ENCODE data around the gene WDR64.

The WDR64 gene

DNA sequence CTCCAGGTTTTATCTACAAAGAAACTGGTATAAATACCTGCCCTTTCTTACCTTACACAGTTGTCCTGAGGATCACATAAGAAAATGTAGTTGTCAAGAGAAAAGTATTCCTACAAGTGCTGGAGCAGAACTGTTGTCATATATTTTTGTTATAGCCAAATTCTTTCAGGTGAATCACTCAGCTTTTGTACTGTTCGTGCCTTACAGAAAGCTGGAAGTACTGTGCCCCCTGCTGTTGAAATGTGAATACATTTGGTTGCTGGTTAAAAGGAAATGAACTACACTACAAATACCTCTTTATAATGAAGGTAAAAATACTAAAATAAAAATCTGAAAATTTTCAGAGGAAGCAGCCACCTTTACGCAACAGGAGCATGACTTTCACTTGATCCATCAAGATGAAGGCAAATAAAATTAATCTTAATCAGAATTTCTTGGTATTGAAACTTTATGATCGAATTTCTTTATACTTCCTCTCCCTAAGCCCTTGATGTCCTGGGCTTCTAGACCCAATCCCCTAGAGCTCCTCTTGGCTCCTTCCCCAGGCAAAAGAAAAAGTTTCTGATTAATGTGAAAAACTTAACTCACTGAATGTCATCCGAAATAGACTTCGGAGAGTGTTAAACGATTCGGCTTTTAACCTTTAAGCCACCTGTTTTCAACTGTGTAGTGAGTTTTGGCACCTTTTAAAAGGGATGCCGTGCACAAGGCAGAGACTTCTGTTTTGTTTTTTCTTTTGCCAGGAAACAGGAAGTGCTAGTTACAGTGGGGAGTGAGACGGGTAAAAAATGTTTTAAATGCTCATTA is 24.4 kb upstream of the WDR64 start:
- H3K23ac ChIP-seq (ENCODE audit: low read depth, low read length, poor library complexity), result no peak overlapping the region
- H2AK5ac ChIP-seq (ENCODE audit: low read depth, low read length), result no peak overlapping the region
- H3K4me1 ChIP-seq (ENCODE audit: control insufficient read depth in 2 of 2, insufficient read depth in 1 of 2, low read depth in 1 of 2, low read length in 2 of 2), result no peaks in the 10 kb centered on the region
- no peak overlapping the region for H3K4me3 ChIP-seq (ENCODE audit: low read length in 2 of 2)
- no peak overlapping the region for H2AFZ ChIP-seq (ENCODE audit: low read length)
- H4K8ac ChIP-seq (ENCODE audit: low read depth, low read length), result no peak overlapping the region
- no CpG with 5 or more reads among the region's 9 CpGs for WGBS, 2 donors (ENCODE audit: extremely low coverage in 2 of 2, insufficient read length in 2 of 2, insufficient replicate concordance in 1 of 2)
- H3K27ac ChIP-seq (replicated peaks; ENCODE audit: low read length), result no peak overlapping the region
- peaks cover 0 to 6% of the 10 kb centered on the region in 2 donors for H3K9me3 ChIP-seq (replicated peaks in 1 of 2; ENCODE audit: control insufficient read depth in 2 of 2, insufficient read depth in 1 of 2, low read depth in 1 of 2, low read length in 2 of 2)
- H2BK5ac ChIP-seq (ENCODE audit: low read length), result no peak overlapping the region
- no peak overlapping the region for H3K14ac ChIP-seq (ENCODE audit: low read length)
- peaks cover 2% of the 10 kb centered on the region for H3K79me1 ChIP-seq (ENCODE audit: low read depth, low read length)
- H2BK15ac ChIP-seq (ENCODE audit: low read length), result no peak overlapping the region
- no peak overlapping the region for H3K4me2 ChIP-seq (ENCODE audit: insufficient read depth, low read length, poor library complexity, severe bottlenecking)
- no peak overlapping the region for H3K4ac ChIP-seq (ENCODE audit: low read length)
- H2BK120ac ChIP-seq (ENCODE audit: low read depth, low read length), result no peak overlapping the region
- no peak overlapping the region for H4K91ac ChIP-seq (ENCODE audit: low read depth, low read length, poor library complexity)
- no peak overlapping the region for H3K9ac ChIP-seq (ENCODE audit: low read depth, low read length, poor library complexity)
- H3K27me3 ChIP-seq (ENCODE audit: control insufficient read depth in 3 of 3, insufficient read depth in 3 of 3, low read depth in 1 of 3, low read length in 3 of 3), result no peaks in the 10 kb centered on the region
- DNase-seq (ENCODE audit: low spot score), result no peak
- no peak overlapping the region for H2BK12ac ChIP-seq (ENCODE audit: low read length)
- no peak overlapping the region for H3K18ac ChIP-seq (ENCODE audit: low read length)
- H3K36me3 ChIP-seq (replicated peaks in 1 of 2; ENCODE audit: control insufficient read depth in 2 of 2, insufficient read depth in 2 of 2, low read length in 2 of 2), result peaks cover 0 to 54% of the 10 kb centered on the region in 2 donors

DNA sequence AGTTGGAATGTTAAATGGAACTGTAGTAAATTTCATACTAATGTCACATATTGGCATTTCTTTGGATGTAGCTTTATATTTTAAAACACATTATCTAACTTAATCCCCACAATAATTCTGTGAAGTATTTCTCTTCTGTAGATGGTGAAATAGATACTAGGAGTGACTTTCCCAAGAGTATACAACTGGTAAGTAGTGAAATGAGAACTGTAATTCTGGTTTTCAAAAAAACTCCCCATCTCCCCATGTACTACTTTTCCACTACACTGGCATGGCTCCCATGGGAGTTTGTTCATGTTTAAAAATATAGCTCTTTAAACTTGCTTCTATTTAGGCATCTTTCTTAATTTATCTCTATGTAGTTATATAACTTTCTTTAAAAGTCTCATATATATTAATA is 22.1 kb upstream of the WDR64 start:
- Histone ChIP-seq H4K8ac (ENCODE audit: low read depth, low read length) (no peak overlapping the region), H3K4me2 (ENCODE audit: insufficient read depth, low read length, poor library complexity, severe bottlenecking) (no peak overlapping the region), H3K14ac (ENCODE audit: low read length) (no peak overlapping the region), H3K9me3 (replicated peaks in 1 of 2; ENCODE audit: control insufficient read depth in 2 of 2, insufficient read depth in 1 of 2, low read depth in 1 of 2, low read length in 2 of 2) (peaks cover 0 to 17% of the 10 kb centered on the region in 2 donors), H2BK5ac (ENCODE audit: low read length) (no peak overlapping the region), H2AFZ (ENCODE audit: low read length) (no peak overlapping the region), H2BK12ac (ENCODE audit: low read length) (no peak overlapping the region), H2BK15ac (ENCODE audit: low read length) (no peak overlapping the region), H3K79me1 (ENCODE audit: low read depth, low read length) (peaks cover 3% of the 10 kb centered on the region), H2AK5ac (ENCODE audit: low read depth, low read length) (no peak overlapping the region), H3K27me3 (ENCODE audit: control insufficient read depth in 3 of 3, insufficient read depth in 3 of 3, low read depth in 1 of 3, low read length in 3 of 3) (no peaks in the 10 kb centered on the region), H3K4ac (ENCODE audit: low read length) (no peak overlapping the region), H3K9ac (ENCODE audit: low read depth, low read length, poor library complexity) (no peak overlapping the region), H3K18ac (ENCODE audit: low read length) (no peak overlapping the region), H3K27ac (replicated peaks; ENCODE audit: low read length) (no peak overlapping the region), H3K4me1 (ENCODE audit: control insufficient read depth in 2 of 2, insufficient read depth in 1 of 2, low read depth in 1 of 2, low read length in 2 of 2) (no peaks in the 10 kb centered on the region), H3K23ac (ENCODE audit: low read depth, low read length, poor library complexity) (no peak overlapping the region), H4K91ac (ENCODE audit: low read depth, low read length, poor library complexity) (no peak overlapping the region), H3K36me3 (replicated peaks in 1 of 2; ENCODE audit: control insufficient read depth in 2 of 2, insufficient read depth in 2 of 2, low read length in 2 of 2) (peaks cover 4 to 75% of the 10 kb centered on the region in 2 donors), H3K4me3 (ENCODE audit: low read length in 2 of 2) (no peak overlapping the region), H2BK120ac (ENCODE audit: low read depth, low read length) (no peak overlapping the region)
- DNase-seq (ENCODE audit: low spot score), result no peak

GRCh38 chr1:241630476-241630875 is 21.6 kb upstream of the WDR64 start:
- Histone ChIP-seq H2BK120ac (ENCODE audit: low read depth, low read length) (no peak overlapping the region), H2AFZ (ENCODE audit: low read length) (no peak overlapping the region)
- no CpG with 5 or more reads among the region's 1 CpG for WGBS, 2 donors (ENCODE audit: extremely low coverage in 2 of 2, insufficient read length in 2 of 2, insufficient replicate concordance in 1 of 2)

GRCh38 chr1:241630899-241631298 is 21.2 kb upstream of the WDR64 start:
- DNase-seq (ENCODE audit: low spot score), result no peak
- WGBS, 2 donors (ENCODE audit: extremely low coverage in 2 of 2, insufficient read length in 2 of 2, insufficient replicate concordance in 1 of 2), result 100% methylated on average over 2 of the region's 2 CpGs
- no peak overlapping the region for H3K23ac ChIP-seq (ENCODE audit: low read depth, low read length, poor library complexity)
- no peak overlapping the region for H3K4me3 ChIP-seq (ENCODE audit: low read length in 2 of 2)
- no peak overlapping the region for H3K18ac ChIP-seq (ENCODE audit: low read length)
- H2AFZ ChIP-seq (ENCODE audit: low read length), result no peak overlapping the region
- peaks cover 3% of the 10 kb centered on the region for H3K79me1 ChIP-seq (ENCODE audit: low read depth, low read length)
- H3K36me3 ChIP-seq (replicated peaks in 1 of 2; ENCODE audit: control insufficient read depth in 2 of 2, insufficient read depth in 2 of 2, low read length in 2 of 2), result peaks cover 8 to 79% of the 10 kb centered on the region in 2 donors
- no peak overlapping the region for H2BK15ac ChIP-seq (ENCODE audit: low read length)
- no peak overlapping the region for H2BK12ac ChIP-seq (ENCODE audit: low read length)
- no peak overlapping the region for H2BK120ac ChIP-seq (ENCODE audit: low read depth, low read length)
- no peak overlapping the region for H4K8ac ChIP-seq (ENCODE audit: low read depth, low read length)
- H2BK5ac ChIP-seq (ENCODE audit: low read length), result no peak overlapping the region
- no peak overlapping the region for H3K4ac ChIP-seq (ENCODE audit: low read length)
- no peak overlapping the region for H3K14ac ChIP-seq (ENCODE audit: low read length)
- no peak overlapping the region for H3K9ac ChIP-seq (ENCODE audit: low read depth, low read length, poor library complexity)
- H3K4me2 ChIP-seq (ENCODE audit: insufficient read depth, low read length, poor library complexity, severe bottlenecking), result no peak overlapping the region
- H3K27ac ChIP-seq (replicated peaks; ENCODE audit: low read length), result no peak overlapping the region
- H3K27me3 ChIP-seq (ENCODE audit: control insufficient read depth in 3 of 3, insufficient read depth in 3 of 3, low read depth in 1 of 3, low read length in 3 of 3), result no peaks in the 10 kb centered on the region
- H4K91ac ChIP-seq (ENCODE audit: low read depth, low read length, poor library complexity), result no peak overlapping the region
- no peak overlapping the region for H2AK5ac ChIP-seq (ENCODE audit: low read depth, low read length)
- H3K4me1 ChIP-seq (ENCODE audit: control insufficient read depth in 2 of 2, insufficient read depth in 1 of 2, low read depth in 1 of 2, low read length in 2 of 2), result no peaks in the 10 kb centered on the region
- peaks cover 0 to 26% of the 10 kb centered on the region in 2 donors for H3K9me3 ChIP-seq (replicated peaks in 1 of 2; ENCODE audit: control insufficient read depth in 2 of 2, insufficient read depth in 1 of 2, low read depth in 1 of 2, low read length in 2 of 2)

More at GRCh38 chr1:241630476-241630875, 21.6 kb upstream of the WDR64 start:
- DNase-seq (ENCODE audit: low spot score), result no peak
- H3K9ac ChIP-seq (ENCODE audit: low read depth, low read length, poor library complexity), result no peak overlapping the region
- H3K27me3 ChIP-seq (ENCODE audit: control insufficient read depth in 3 of 3, insufficient read depth in 3 of 3, low read depth in 1 of 3, low read length in 3 of 3), result no peaks in the 10 kb centered on the region
- no peak overlapping the region for H3K23ac ChIP-seq (ENCODE audit: low read depth, low read length, poor library complexity)
- no peak overlapping the region for H2BK5ac ChIP-seq (ENCODE audit: low read length)
- no peak overlapping the region for H3K18ac ChIP-seq (ENCODE audit: low read length)
- no peak overlapping the region for H2BK12ac ChIP-seq (ENCODE audit: low read length)
- no peaks in the 10 kb centered on the region for H3K4me1 ChIP-seq (ENCODE audit: control insufficient read depth in 2 of 2, insufficient read depth in 1 of 2, low read depth in 1 of 2, low read length in 2 of 2)
- H3K14ac ChIP-seq (ENCODE audit: low read length), result no peak overlapping the region
- H3K36me3 ChIP-seq (replicated peaks in 1 of 2; ENCODE audit: control insufficient read depth in 2 of 2, insufficient read depth in 2 of 2, low read length in 2 of 2), result peaks cover 6 to 79% of the 10 kb centered on the region in 2 donors
- no peak overlapping the region for H3K4me2 ChIP-seq (ENCODE audit: insufficient read depth, low read length, poor library complexity, severe bottlenecking)
- H3K27ac ChIP-seq (replicated peaks; ENCODE audit: low read length), result no peak overlapping the region
- H2BK15ac ChIP-seq (ENCODE audit: low read length), result no peak overlapping the region
- no peak overlapping the region for H3K4me3 ChIP-seq (ENCODE audit: low read length in 2 of 2)
- no peak overlapping the region for H3K4ac ChIP-seq (ENCODE audit: low read length)
- no peak overlapping the region for H4K8ac ChIP-seq (ENCODE audit: low read depth, low read length)
- no peak overlapping the region for H2AK5ac ChIP-seq (ENCODE audit: low read depth, low read length)
- no peak overlapping the region for H4K91ac ChIP-seq (ENCODE audit: low read depth, low read length, poor library complexity)
- H3K9me3 ChIP-seq (replicated peaks in 1 of 2; ENCODE audit: control insufficient read depth in 2 of 2, insufficient read depth in 1 of 2, low read depth in 1 of 2, low read length in 2 of 2), result peaks cover 0 to 22% of the 10 kb centered on the region in 2 donors
- H3K79me1 ChIP-seq (ENCODE audit: low read depth, low read length), result peaks cover 3% of the 10 kb centered on the region
